AG09319 (cell line): ENCODE data around the gene FAM81A.

Source experiments
- DNase-seq: peaks from one replicate; pipeline ENCODE4 v3.0.0-alpha.2; 2010; ENCODE audit warnings: low read depth; ENCODE audit errors: extremely low read depth
- CTCF ChIP-seq: IDR thresholded peaks from 2 replicates; pipeline ENCODE4 v1.5.1; 2011; ENCODE audit warnings: low read depth, mild to moderate bottlenecking, inconsistent platforms, low read length, moderate library complexity

The FAM81A gene

GRCh38 chr15:59492389-59493377 is 54.7 kb downstream of the FAM81A start:
- DNase-seq: peak; percentile 32
- peak; percentile 85 for TF ChIP-seq CTCF

- DNase-seq: no peak
- peak; percentile 47 for TF ChIP-seq CTCF
These were observed 63.6 kb downstream of the FAM81A start for GRCh38 chr15:59501597-59501996.

DNA sequence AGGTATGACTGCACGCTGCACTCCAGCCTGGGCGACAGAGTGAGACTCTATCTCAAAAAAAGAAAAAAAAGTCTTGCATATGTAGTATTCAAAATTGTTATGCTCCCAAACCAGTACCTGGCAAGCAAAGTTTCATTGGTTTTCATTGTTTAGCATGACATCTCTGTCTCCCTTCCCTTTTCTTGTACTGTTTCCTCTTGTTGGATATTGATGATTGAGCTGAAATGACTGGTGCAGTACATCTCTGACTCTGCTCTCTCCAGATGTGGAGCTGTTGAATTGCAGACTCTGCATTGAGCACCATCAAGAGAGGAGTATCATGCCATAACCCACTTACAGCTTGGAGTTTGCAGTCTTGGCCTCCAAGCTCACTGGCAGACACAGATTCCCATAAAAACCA is 77.2 kb downstream of the FAM81A start:
- TF ChIP-seq CTCF: no peak

DNA sequence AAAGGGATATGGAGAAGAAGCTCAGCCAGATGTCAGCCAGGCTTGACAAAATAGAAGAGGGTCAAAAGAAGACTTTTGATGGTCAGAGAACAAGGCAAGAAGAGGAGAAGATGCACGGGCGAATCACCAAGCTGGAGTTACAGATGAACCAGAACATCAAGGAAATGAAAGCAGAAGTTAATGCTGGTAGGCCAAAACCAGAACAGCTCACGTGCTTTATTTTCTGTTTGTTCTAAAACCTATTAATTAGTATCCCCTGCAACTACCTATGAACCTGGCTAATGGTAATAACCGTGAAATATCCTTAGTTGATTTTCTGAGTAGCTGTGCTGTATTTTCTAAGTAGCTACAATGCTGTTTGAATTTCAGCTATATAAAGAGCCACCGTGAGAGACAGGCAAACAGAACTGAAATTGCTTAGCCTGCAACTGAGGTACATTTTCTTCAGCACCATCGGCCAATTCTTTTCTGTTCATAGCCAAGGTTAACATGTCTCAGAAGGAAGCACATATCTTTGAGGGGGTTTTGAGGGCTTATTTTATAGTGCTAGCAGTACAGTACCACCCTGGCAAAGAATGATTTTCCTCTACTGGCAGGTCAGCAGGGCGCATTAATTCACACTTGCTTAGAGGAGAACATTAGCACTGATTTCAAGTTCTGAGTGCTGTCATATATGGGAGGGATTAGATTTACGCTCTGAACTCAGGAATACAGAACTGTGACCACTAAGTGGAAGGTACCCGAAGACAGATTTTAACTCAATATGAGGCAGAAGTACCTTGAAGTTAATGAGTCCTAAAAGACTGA is 78.9 kb downstream of the FAM81A start:
- no peak for DNase-seq
- no peak for TF ChIP-seq CTCF

More for the DNA sequence above, 77.2 kb downstream of the FAM81A start:
- DNase-seq: no peak

GRCh38 chr15:59519329-59519728 is 81.3 kb downstream of the FAM81A start:
- TF ChIP-seq CTCF: no peak
- DNase-seq: no peak

DNA sequence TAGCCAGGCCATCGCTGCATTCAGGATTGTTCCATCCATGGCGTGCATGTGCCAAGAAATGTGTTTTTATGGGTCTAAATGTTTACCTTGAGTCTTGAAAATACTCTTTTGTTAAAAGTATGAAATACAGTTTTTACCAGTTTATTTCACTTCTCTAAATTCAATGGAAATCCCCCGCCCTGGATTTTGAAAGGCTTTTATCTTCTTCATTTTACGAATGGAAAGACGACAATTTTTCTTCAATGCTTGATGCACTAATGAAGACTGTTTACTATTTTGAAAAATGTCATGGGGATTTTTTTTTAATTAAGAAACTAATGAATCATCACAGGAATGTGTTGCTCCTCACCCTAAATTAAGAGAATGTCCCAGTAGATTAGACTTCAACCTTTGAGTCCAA is 83.5 kb downstream of the FAM81A start:
- no peak for TF ChIP-seq CTCF
- DNase-seq: no peak

GRCh38 chr15:59522988-59523461 is 85.0 kb downstream of the FAM81A start:
- no peak for DNase-seq
- TF ChIP-seq CTCF: no peak
